Bronchus fibroblast of lung (primary cell): ENCODE measurements around the gene TIGD6. TPM values are rescaled to one million over a fixed set of nuclear protein-coding genes. Genes with fewer than 3 reads are reported as not detected.

Source experiments
- total RNA-seq: library from RNA; depleted of rRNA; stranded (reverse); fragments of >200 nt; gene quantifications from 2 replicates; pipeline ENCODE4 v1.2.3, GENCODE V29; 2015

The TIGD6 gene
- 2.9 and 3.0 TPM in 2 replicates for total RNA-seq

DNA sequence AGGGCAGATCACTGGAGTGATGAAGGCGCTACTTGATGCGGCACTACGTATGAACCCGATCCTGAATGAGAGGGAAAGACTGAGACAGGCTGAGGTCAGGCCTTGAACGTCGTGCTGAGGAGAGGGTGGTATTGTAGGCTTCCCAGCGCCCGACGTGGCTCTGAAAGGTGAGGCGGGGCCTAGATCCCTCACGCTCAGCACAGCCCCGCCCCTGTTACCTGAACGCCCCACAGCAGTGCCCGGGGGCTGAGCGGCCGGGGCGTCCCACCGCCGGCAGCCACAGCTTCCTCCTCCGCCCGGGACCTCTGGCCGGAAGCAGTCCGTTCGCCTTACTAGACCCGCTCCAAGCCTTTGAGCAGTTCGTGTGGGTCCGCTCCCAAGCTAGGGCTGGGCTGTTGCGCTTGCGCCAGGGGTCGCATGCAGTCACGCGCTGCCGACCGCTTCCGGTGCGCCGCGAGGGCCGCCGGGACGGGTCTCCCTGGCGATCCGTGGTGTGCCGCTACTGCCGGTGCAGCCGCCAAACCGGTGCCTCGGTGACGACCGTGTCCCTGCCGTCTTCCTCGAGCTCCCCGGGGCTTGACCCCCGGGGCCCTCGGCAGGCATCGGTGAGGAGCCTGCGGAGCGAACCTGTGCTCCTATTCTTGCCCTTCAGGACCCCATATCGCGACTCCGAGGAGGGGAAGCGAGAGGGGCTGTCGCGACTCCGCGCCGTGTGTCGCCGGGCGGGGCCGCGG is at the start of gene TIGD6, which contains the start of gene HMGXB3:
TIGD6 (minus strand) TSS at position 399 of the 734 bp plus-strand sequence. CDS start 4,306 bp downstream, outside the sequence.
HMGXB3 (plus strand) TSS at position 484 of the 734 bp plus-strand sequence. CDS start 4,114 bp downstream, outside the sequence.

DNA sequence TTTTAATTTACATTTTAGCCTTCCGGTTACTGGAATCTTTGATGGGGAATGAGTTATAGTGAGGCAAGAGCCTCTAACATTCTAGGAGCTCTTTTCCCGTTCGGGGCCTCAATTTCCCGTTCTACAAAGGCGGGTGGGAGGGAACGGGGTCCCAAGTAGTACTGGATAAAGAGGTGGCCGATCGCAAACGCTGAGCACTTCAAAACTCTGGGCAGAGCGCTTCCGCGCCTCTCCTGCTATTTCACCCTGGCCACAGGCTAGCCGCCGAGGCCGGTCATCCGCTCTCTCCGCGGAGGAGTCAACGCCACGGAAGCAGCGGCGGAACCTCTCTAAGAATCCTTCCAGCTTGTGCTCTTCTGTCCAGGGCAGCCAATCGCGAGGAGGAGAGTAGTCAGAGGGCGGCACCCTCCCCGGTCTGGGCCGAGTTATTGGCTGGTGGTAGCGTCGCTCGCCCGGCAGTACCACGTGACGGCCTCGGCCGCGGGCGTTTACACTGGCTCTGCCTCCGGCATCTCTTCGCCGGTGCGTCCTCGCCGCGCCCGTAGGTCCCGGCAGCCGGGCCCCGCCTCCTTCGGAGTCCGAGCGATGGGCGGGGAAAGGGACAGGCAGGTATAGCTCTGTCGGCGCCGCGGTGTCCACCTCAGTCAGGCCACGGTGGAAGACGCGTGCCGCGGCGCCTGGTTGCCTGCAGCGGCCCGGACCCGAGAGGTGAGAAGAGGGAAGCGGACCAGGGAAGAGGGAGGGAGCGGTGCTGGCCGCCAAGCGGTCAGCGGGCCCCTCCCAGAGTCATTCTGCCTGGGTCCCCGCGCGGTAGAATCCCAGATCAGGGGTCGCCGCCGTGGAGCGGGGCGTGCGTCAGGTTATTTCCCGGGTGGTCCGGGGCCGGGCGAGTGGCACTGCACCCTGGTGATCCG is 39.9 kb downstream of the TIGD6 start, which contains the start of gene SLC26A2:
SLC26A2 (plus strand) TSS at position 487 of the 914 bp plus-strand sequence. CDS start 16,895 bp downstream, outside the sequence.

DNA sequence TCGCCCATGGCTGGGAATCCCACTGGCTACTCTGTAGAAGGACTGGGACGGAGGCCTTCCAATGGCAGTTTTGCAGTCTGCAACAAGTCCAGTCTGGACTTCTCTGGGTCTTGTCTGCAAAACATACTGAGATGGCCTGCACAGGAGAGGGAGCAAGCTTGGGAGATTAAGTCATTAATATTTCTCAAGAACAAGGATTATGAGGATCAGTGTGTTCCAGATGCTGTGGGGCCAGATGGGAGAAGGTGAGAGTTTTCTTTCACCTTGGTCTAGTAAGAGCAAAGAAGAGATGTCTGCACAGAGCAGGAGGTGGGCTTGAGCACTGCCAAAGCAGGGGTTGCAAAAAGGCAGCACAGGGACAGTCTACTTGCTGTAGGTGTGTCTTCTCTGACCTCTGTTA is 55.8 kb downstream of the TIGD6 start, which contains the start of gene PDE6A:
PDE6A (minus strand) TSS at position 128 of the 400 bp plus-strand sequence; CDS start at position 8, 120 bp downstream.

Other genes with a start within 250 kb of the TIGD6 start
- not detected in 2 replicates for gene PDE6A, start 55.9 kb downstream of the TIGD6 start, total RNA-seq
- gene SLC26A2, start 39.9 kb downstream of the TIGD6 start, total RNA-seq = 6.4 and 7.1 TPM in 2 replicates
- 29.1 and 29.3 TPM in 2 replicates for gene HMGXB3, start 85 bp upstream of the TIGD6 start, total RNA-seq
- 0.89 TPM in 1 of 2 replicates, not detected in the other for gene CSF1R, start 85.9 kb upstream of the TIGD6 start, total RNA-seq
- gene PDGFRB, start 155.2 kb upstream of the TIGD6 start, total RNA-seq = 84.2 and 84.7 TPM in 2 replicates
- not detected in 2 replicates for gene CDX1, start 166.1 kb upstream of the TIGD6 start, total RNA-seq
- not detected in 2 replicates for gene SLC6A7, start 189.4 kb upstream of the TIGD6 start, total RNA-seq